HUES64 (cell line): ENCODE results near the gene RAB11FIP2.

Source experiments
- H3K27ac ChIP-seq: 2 replicates; pipeline ENCODE4 v1.7.0; 2013; ENCODE audit warnings: low read depth, low read length, inconsistent platforms
- H3K27me3 ChIP-seq: 2 replicates; pipeline ENCODE4 v1.6.1; 2013; ENCODE audit warnings: mild to moderate bottlenecking, low read length; ENCODE audit not compliant: insufficient read depth
- H3K36me3 ChIP-seq: 2 replicates; pipeline ENCODE4 v1.6.1; 2013; ENCODE audit warnings: mild to moderate bottlenecking, low read length; ENCODE audit not compliant: insufficient read depth
- H3K4me1 ChIP-seq: 2 replicates; pipeline ENCODE4 v1.6.1; 2013; ENCODE audit warnings: mild to moderate bottlenecking, low read length, moderate library complexity; ENCODE audit not compliant: insufficient read depth
- H3K4me3 ChIP-seq: 2 replicates; pipeline ENCODE4 v1.5.1; 2013; ENCODE audit warnings: mild to moderate bottlenecking, low read length, moderate library complexity
- H3K9ac ChIP-seq: 2 replicates; pipeline ENCODE4 v1.6.1; 2013; ENCODE audit warnings: mild to moderate bottlenecking, low read depth, low read length
- H3K9me3 ChIP-seq: 2 replicates; pipeline ENCODE4 v1.6.1; 2013; ENCODE audit warnings: low read depth, low read length; ENCODE audit not compliant: insufficient read depth
- WGBS: fragments of 150-250, 120-280 bp; methylation state at CpG from one replicate; pipeline ENCODE4 v1.1.7; 2013; ENCODE audit warnings: missing lambda C conversion rate; 5-methylcytosine and 5-hydroxymethylcytosine counted together

Gene RAB11FIP2

DNA sequence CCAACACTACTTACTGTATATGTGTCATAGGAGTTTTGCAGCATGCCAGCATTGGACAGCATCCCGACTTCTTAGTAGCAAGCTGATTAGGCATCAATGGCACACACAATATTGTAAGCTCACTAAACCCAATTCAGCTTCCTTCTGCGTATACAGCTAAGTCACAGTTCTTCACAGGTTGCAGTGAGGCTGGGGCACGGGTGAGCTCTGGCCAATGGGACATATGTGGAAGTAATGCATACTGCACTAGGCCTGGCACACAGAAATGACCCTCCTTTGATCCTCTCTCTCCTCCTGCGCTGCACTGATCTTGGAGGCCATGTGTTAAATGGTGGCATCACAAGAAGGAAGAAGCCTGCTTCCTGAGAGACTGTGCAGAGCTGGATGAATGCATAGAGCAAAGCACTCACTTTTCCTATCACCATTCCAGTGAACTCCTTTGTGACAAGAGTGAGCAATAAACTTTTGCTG, 11.9 kb downstream of the RAB11FIP2 start:
- Histone ChIP-seq H3K27me3 (no peaks in the 10 kb centered on the region), H3K36me3 (peaks cover 14% of the 10 kb centered on the region), H3K9ac (no peak overlapping the region), H3K4me3 (no peak overlapping the region), H3K4me1 (peaks cover 28% of the 10 kb centered on the region), H3K9me3 (no peaks in the 10 kb centered on the region), H3K27ac (no peak overlapping the region)
- WGBS, result 100% methylated on average over 4 of the region's 4 CpGs

DNA sequence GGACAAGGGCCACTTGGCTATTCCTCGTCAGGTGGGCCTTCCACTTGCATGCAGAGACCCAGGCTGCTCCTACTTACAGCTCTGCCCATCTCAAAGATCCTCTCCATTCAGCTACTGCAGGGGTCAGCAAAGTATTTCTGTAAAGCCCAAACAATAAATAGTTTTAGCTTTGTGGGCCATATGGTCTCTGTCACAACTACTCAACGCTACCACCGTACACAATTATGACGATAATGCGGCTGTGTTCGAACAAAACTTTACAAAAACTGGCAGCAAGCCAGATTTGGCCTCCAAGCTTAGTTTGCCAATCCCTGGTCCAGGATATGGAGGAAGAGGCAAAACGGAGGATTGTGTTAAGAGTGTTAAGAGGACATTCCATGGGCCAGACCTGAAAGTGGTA, 12.8 kb downstream of the RAB11FIP2 start:
- H3K4me3 ChIP-seq, result no peak overlapping the region
- no peaks in the 10 kb centered on the region for H3K27me3 ChIP-seq
- 72% methylated on average over 7 of the region's 7 CpGs for WGBS
- no peaks in the 10 kb centered on the region for H3K9me3 ChIP-seq
- H3K27ac ChIP-seq, result no peak overlapping the region
- H3K4me1 ChIP-seq, result peaks cover 31% of the 10 kb centered on the region
- H3K36me3 ChIP-seq, result peaks cover 14% of the 10 kb centered on the region
- no peak overlapping the region for H3K9ac ChIP-seq

DNA sequence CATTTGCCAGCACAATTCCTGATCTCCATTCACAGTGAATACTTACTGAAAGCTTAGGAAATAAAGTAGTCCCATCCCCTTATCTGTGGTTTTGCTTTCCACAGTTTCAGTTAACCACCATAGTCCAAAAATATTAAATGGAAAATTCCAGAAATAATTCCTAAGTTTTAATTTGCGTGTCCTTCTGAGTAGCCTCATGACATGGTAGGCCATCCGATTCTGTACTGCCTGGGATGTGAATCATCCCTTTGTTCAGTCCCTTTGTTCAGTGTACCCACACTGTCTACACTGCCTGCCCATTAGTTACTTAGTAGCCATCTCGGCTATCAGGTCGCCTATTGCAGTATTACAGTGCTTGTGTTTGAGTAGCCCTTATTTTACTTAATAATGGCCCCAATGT, 14.2 kb downstream of the RAB11FIP2 start:
- peaks cover 14% of the 10 kb centered on the region for H3K36me3 ChIP-seq

DNA sequence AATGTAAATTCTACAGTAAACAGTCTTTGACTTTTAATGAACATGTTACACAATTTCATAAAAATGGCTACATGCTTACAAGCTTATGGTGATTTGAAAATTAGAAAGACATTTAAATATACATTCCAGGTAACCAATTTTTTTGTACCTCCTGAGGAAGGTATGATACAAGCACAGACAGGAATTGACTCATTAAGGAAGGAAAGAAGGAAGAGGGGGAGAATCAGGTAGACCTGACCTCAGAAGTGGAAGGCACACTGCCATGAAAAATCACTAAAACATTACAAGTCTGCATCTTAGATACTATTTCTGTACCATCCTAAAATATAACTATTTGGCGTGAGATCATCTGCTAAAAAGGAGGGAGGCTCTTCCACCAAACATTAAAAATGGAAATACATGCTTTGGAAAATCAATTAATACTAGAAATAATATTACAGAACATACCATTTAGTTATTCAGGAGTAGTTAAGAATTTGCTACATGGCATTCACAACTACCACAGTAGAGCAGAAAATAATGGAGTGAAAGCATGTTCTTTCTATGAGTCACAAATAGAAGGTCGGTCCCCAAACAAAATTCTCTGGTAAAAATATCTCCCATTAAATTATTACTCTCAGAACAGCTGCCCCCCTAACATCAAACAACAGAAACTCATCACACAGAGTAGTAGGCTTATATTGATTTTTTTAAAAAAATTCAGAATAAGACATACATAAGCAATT, 15.2 kb downstream of the RAB11FIP2 start:
- Histone ChIP-seq H3K9ac (no peak overlapping the region), H3K27me3 (no peaks in the 10 kb centered on the region), H3K36me3 (peaks cover 14% of the 10 kb centered on the region), H3K9me3 (no peaks in the 10 kb centered on the region), H3K4me1 (peaks cover 40% of the 10 kb centered on the region), H3K27ac (no peak overlapping the region), H3K4me3 (no peak overlapping the region)
- 79% methylated on average over 2 of the region's 2 CpGs for WGBS

More for the DNA sequence above, 14.2 kb downstream of the RAB11FIP2 start:
- 94% methylated on average over 4 of the region's 4 CpGs for WGBS
- Histone ChIP-seq H3K9ac (no peak overlapping the region), H3K4me3 (no peak overlapping the region), H3K9me3 (no peaks in the 10 kb centered on the region), H3K27me3 (no peaks in the 10 kb centered on the region), H3K4me1 (peaks cover 39% of the 10 kb centered on the region), H3K27ac (no peak overlapping the region)

DNA sequence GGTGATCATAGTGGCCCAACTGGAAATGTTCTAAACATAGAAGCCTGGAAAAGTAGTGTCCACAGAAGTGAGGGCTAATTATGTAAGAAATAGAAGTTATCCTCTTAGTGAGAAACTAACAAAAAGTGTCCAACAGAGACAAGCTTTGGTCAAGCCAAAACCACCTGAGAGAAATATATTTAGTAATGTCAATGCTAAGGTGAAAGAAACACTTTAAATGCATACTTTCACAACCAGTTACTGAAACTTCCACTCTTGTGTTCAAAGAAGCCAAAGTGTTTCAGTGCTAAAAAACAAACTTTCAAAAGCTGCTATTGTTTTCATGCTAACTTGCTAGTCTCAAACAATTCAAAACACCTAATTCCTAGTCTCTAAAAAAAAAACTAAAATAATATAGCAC, 18.1 kb downstream of the RAB11FIP2 start:
- Histone ChIP-seq H3K27me3 (no peaks in the 10 kb centered on the region), H3K9me3 (no peaks in the 10 kb centered on the region), H3K27ac (no peak overlapping the region), H3K4me3 (no peak overlapping the region), H3K4me1 (peaks cover 30% of the 10 kb centered on the region), H3K36me3 (peaks cover 4% of the 10 kb centered on the region), H3K9ac (no peak overlapping the region)

DNA sequence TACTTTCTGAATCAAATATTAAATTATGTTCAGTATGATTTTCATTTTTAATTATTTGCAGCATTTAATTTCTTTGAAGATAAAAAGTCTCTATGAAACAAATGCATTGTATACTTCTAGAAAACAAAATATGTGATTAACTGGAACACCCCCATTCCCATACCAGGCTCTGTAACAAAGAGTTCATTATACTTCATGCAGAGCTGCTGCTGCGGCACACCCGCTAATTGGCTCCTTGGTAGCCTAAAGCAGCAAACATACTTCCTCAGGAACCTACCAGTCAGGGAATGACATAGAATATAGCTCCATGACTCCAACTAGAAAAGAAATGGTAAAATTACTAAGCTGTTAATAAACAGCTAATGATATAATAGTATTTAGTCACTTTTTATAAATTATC, 19.3 kb downstream of the RAB11FIP2 start:
- WGBS, result 98% methylated on average over 2 of the region's 2 CpGs

DNA sequence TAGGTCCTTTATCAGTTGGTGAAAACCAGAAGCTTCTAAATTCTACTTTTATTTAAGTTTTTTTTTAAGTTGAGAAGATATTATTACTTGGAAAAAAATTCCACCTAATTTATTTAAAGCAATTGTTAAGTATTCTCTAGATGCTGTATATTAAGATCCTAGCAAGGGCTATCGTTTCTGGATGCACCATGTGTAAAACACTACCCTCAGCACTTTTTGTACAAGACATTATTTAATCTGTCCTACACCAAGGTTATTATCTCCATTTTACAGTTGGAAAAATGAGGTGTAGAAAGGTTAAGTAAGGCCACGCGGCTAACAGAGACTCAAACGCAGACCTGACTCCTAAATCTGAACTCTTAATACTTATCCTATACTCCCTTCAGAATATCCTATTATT, 19.8 kb downstream of the RAB11FIP2 start:
- WGBS, result 100% methylated on average over 1 of the region's 4 CpGs
- Histone ChIP-seq H3K36me3 (no peaks in the 10 kb centered on the region), H3K9me3 (no peaks in the 10 kb centered on the region), H3K9ac (no peak overlapping the region), H3K4me3 (no peak overlapping the region), H3K27ac (no peak overlapping the region), H3K27me3 (no peaks in the 10 kb centered on the region), H3K4me1 (peaks cover 30% of the 10 kb centered on the region)

More for the DNA sequence above, 19.3 kb downstream of the RAB11FIP2 start:
- Histone ChIP-seq H3K9me3 (no peaks in the 10 kb centered on the region), H3K36me3 (no peaks in the 10 kb centered on the region), H3K9ac (no peak overlapping the region), H3K27ac (no peak overlapping the region), H3K4me3 (no peak overlapping the region), H3K4me1 (peaks cover 30% of the 10 kb centered on the region), H3K27me3 (no peaks in the 10 kb centered on the region)

DNA sequence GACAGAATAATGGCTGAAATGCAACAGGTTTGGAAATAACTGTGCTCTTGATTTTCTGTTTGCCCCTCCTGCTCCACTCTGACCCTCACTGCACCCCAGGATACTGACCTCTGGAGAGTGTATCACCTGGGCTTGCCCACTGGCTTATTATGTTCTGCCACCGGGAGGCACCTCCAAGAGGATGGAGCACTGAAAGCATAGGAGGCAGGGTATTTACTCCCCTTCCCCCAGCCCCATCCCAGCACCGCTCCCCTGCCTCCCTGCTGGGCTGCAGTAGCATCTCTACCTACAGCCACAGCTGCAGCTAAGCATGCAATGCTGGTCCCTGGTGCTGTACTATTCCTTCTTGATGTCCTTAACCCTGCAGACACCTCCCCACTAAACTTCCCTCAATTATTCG, 26.4 kb downstream of the RAB11FIP2 start:
- H3K9me3 ChIP-seq, result no peaks in the 10 kb centered on the region
- WGBS, result 39% methylated on average over 3 of the region's 3 CpGs
- H3K4me1 ChIP-seq, result peaks cover 30% of the 10 kb centered on the region
- no peaks in the 10 kb centered on the region for H3K36me3 ChIP-seq
- no peak overlapping the region for H3K9ac ChIP-seq
- no peak overlapping the region for H3K4me3 ChIP-seq
- no peak overlapping the region for H3K27ac ChIP-seq
- H3K27me3 ChIP-seq, result no peaks in the 10 kb centered on the region

DNA sequence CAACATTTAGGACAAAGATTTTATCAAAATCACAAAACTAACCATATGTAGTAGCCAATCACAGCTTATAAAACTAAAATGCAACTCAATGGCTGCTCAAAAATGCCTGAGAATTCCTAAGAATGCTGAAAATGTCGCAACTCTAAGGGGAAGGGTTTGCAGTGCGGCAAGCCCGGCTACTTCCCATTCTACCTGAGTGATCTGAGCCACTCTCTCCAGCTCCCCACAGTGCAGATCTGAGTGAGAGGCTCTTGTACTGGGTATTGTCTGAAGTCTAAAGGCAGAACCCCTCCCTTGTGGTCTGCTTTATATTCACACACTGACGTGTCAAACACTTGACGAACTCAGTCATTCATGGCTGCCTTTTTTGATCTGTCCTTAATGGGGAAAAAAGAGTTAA, 28.9 kb downstream of the RAB11FIP2 start:
- H3K27me3 ChIP-seq, result no peaks in the 10 kb centered on the region
- H3K36me3 ChIP-seq, result no peaks in the 10 kb centered on the region
- no peak overlapping the region for H3K9ac ChIP-seq
- no peak overlapping the region for H3K27ac ChIP-seq
- no peaks in the 10 kb centered on the region for H3K9me3 ChIP-seq
- WGBS, result 65% methylated on average over 5 of the region's 5 CpGs
- H3K4me1 ChIP-seq, result peaks cover 51% of the 10 kb centered on the region
- no peak overlapping the region for H3K4me3 ChIP-seq

DNA sequence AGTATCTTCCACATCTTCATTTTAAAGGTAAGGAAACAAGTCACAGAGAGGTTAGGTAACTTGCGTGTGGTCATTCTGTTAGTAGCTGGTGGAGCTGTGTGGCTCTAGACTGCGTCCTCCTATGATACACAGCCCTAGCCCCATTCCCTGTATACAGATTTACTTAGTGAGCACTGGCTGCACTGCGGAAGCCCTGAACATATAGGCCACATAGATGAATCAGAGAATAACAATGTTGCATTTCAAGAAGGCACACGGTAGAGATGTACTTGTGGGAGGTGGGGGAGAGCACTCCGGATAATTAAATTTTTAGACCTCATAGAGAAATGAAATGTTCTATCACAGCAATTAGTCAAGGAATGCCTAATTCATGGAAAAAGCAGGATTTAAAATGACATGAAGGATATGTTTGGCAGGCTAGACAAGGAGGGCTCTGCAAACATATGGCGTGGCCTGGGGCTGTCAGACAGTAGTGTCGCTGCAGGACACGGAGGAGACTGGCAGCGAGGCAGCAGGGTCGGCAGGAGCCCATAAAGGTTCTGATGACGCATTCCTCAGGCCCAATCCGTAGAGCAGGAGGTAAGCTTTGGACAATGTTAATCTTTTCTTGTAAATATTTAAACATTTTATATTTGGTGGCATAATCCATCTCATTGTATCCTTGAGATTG, 29.5 kb downstream of the RAB11FIP2 start:
- no peaks in the 10 kb centered on the region for H3K9me3 ChIP-seq
- H3K27me3 ChIP-seq, result no peaks in the 10 kb centered on the region
- peaks cover 54% of the 10 kb centered on the region for H3K4me1 ChIP-seq
- no peak overlapping the region for H3K9ac ChIP-seq
- H3K36me3 ChIP-seq, result no peaks in the 10 kb centered on the region
- 95% methylated on average over 12 of the region's 12 CpGs for WGBS
- no peak overlapping the region for H3K27ac ChIP-seq
- H3K4me3 ChIP-seq, result no peak overlapping the region

DNA sequence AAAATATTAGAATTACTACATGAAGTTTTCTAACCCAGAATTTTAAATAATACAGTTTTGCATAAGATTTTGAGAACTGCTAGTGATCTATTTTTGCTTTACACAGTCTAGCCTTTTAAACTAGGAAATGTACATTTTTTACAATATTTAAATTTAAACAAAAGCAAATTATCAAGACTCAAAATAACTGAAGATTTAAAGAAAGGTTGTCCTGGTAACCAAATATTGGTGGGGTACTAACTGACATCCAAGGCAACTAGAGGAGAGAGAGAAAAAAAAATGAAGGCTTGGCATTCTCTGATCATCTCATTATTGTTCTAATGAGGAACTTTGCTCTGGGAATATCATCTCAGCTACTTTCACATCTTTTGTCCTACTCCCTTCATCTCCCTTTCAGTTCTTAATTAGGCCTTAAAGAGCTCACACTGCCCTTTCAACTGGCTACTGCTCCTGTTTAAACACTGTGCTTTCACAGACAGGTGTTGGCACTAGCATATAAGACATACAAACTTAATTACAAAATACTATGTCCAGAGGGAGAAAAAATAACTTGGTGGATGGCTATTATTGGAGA, 33.7 kb downstream of the RAB11FIP2 start:
- no peak overlapping the region for H3K4me3 ChIP-seq
- H3K9ac ChIP-seq, result no peak overlapping the region
- peaks cover 8% of the 10 kb centered on the region for H3K36me3 ChIP-seq
- H3K4me1 ChIP-seq, result peaks cover 36% of the 10 kb centered on the region
- no peaks in the 10 kb centered on the region for H3K9me3 ChIP-seq
- H3K27ac ChIP-seq, result no peak overlapping the region
- H3K27me3 ChIP-seq, result no peaks in the 10 kb centered on the region
